ENCODE measurements around the gene SKAP1. TPM values are rescaled to one million over a fixed set of nuclear protein-coding genes. Genes with fewer than 3 reads are reported as not detected.
"Not testable (repeated sequence)": the region's sequence is repeated elsewhere in the genome, so short reads cannot be mapped to it uniquely, and the experiment has no call there.

Gene SKAP1
- total and polyA plus RNA-seq, 2 of the 13 experiments (the other 11 are each of a cell fraction or from before 2014, with no cell fraction given): 0.21 TPM; not detected in 1

GRCh38 chr17:48250949-48251348, 179.1 kb downstream of the SKAP1 start:
- no peak for DNase-seq (ENCODE audit: low spot score)
- Histone ChIP-seq H3K4me3 (replicated peaks in 1 of 3; ENCODE audit: insufficient read depth in 1 of 3, low read depth in 2 of 3, low read length in 3 of 3) (no peak overlapping the region), H3K27me3 (ENCODE audit: control insufficient read depth in 1 of 2, insufficient read depth in 2 of 2, low read length in 2 of 2) (peaks cover 0 to 11% of the 10 kb centered on the region in 2 experiments; a peak in 2 of 5 replicates), H2AFZ (ENCODE audit: low read length) (no peak overlapping the region), H3K79me2 (ENCODE audit: insufficient read depth, low read length) (no peaks in the 10 kb centered on the region), H3K4me2 (ENCODE audit: low read depth, low read length) (no peak overlapping the region), H3K4me1 (ENCODE audit: insufficient read depth, low read length) (no peaks in the 10 kb centered on the region), H3K9ac (ENCODE audit: insufficient read depth, low read depth, low read length) (no peak overlapping the region), H3K27ac (ENCODE audit: extremely low read length, insufficient read depth, low read length) (no peak overlapping the region), H4K20me1 (ENCODE audit: insufficient read depth, low read length) (no peaks in the 10 kb centered on the region), H3K36me3 (replicated peaks in 1 of 2; ENCODE audit: control insufficient read depth in 1 of 2, insufficient read depth in 2 of 2, low read length in 2 of 2) (no peaks in the 10 kb centered on the region), H3K9me3 (ENCODE audit: low read length) (no peaks in the 10 kb centered on the region)
- intact Hi-C loops (cut with micrococcal nuclease; ENCODE audit: unreplicated experiment) (no loop called here), in situ Hi-C loops (cut with HindIII; ENCODE audit: extremely low pct_ligation_motif_present, low pct_unique_long_range_greater_than_20kb) (no loop called here)
- CTCF ChIA-PET (ENCODE audit: low intra/inter-chr PET ratio, low total read pairs): no interaction called here
- TF ChIP-seq FOXJ3 (CRISPR knock-in tag; IDR thresholded peaks at IDR 0.05; ENCODE audit: borderline replicate concordance): no peak
- TF ChIP-seq ZNF597 (CRISPR knock-in tag; IDR thresholded peaks at IDR 0.05): no peak
- no peak for TF ChIP-seq RNF219 (CRISPR knock-in tag; IDR thresholded peaks at IDR 0.05)
- TF ChIP-seq ZNF30 (CRISPR knock-in tag; IDR thresholded peaks at IDR 0.05): no peak
- no peak for TF ChIP-seq KMT2A (CRISPR knock-in tag; IDR thresholded peaks at IDR 0.05)
- BruUV-seq (replicated peaks): no TSS peak
- POLR2A ChIA-PET: no interaction called here
- no peak for FAIRE-seq
- no peak for ATAC-seq
- WGBS (ENCODE audit: low lambda C conversion rate): 25% methylated on average over 8 of the region's 8 CpGs

- POLR2A ChIA-PET; H2AFZ ChIP-seq (ENCODE audit: low read length); CTCF ChIA-PET (ENCODE audit: low intra/inter-chr PET ratio, low total read pairs); H3K4me3 ChIP-seq (replicated peaks in 1 of 3; ENCODE audit: insufficient read depth in 1 of 3, low read depth in 2 of 3, low read length in 3 of 3); DNase-seq (ENCODE audit: low spot score); H3K4me1 ChIP-seq (ENCODE audit: insufficient read depth, low read length); intact Hi-C loops (cut with micrococcal nuclease; ENCODE audit: unreplicated experiment); H3K36me3 ChIP-seq (replicated peaks in 1 of 2; ENCODE audit: control insufficient read depth in 1 of 2, insufficient read depth in 2 of 2, low read length in 2 of 2); H4K20me1 ChIP-seq (ENCODE audit: insufficient read depth, low read length); H3K9me3 ChIP-seq (ENCODE audit: low read length); FAIRE-seq; H3K4me2 ChIP-seq (ENCODE audit: low read depth, low read length); H3K9ac ChIP-seq (ENCODE audit: insufficient read depth, low read depth, low read length); BruUV-seq (replicated peaks); H3K27ac ChIP-seq (ENCODE audit: extremely low read length, insufficient read depth, low read length); ATAC-seq; H3K79me2 ChIP-seq (ENCODE audit: insufficient read depth, low read length); in situ Hi-C loops (cut with HindIII; ENCODE audit: extremely low pct_ligation_motif_present, low pct_unique_long_range_greater_than_20kb): not testable (repeated sequence)
- WGBS (ENCODE audit: low lambda C conversion rate): 80% methylated on average over 5 of the region's 5 CpGs
- H3K27me3 ChIP-seq (ENCODE audit: control insufficient read depth in 1 of 2, insufficient read depth in 2 of 2, low read length in 2 of 2): peaks cover 0 to 11% of the 10 kb centered on the region in 2 experiments; a peak in 2 of 5 replicates
Observed at GRCh38 chr17:48250059-48250458, 180.0 kb downstream of the SKAP1 start.

Measured in HepG2 (cell line).